Testis (tissue), 2 donors: Measurements from ENCODE around the gene KRTAP19-6.

Source experiments
- CTCF ChIP-seq, 3 experiments: fragments of 450-650 bp in 2 of 3; fragments of 200-600 bp in 1 of 3; sonication (generic) in 1 of 3; IDR thresholded peaks; one replicate each; pipeline ENCODE4 v1.5.1; 2016 to 2019; ENCODE audit warnings: antibody characterized with exemption in 3 of 3, mild to moderate bottlenecking in 2 of 3, moderate library complexity in 1 of 3
- POLR2A ChIP-seq: fragments of 450-650 bp; IDR thresholded peaks from one replicate; pipeline ENCODE4 v1.6.1; 2017; ENCODE audit warnings: antibody characterized with exemption, mild to moderate bottlenecking, moderate library complexity

GRCh38 chr21:30567617-30568016, 26.0 kb upstream of the KRTAP19-6 start:
- no peak for TF ChIP-seq POLR2A
- no peak for TF ChIP-seq CTCF (IDR thresholded peaks at IDR 0.05)
